Hepatocyte (in vitro differentiated cells): ENCODE measurements around the gene DNMT1. TPM values are rescaled to one million over a fixed set of nuclear protein-coding genes. Genes with fewer than 3 reads are reported as not detected.

Experiments used
- DNase-seq: peaks from one replicate; pipeline ENCODE4 v3.0.0-alpha.2; 2016; ENCODE audit warnings: low spot score
- H2AFZ ChIP-seq: fragments of 200-600 bp; sonication (generic); 2 replicates; pipeline ENCODE4 v1.6.0; 2016; ENCODE audit warnings: antibody characterized with exemption, mild to moderate bottlenecking
- H3K27ac ChIP-seq: fragments of 200-600 bp; sonication (generic); 2 replicates; pipeline ENCODE4 v1.5.1; 2016; ENCODE audit warnings: mild to moderate bottlenecking
- H3K27me3 ChIP-seq: fragments of 200-600 bp; sonication (generic); 2 replicates; pipeline ENCODE4 v1.6.1; 2016
- H3K36me3 ChIP-seq: fragments of 200-600 bp; sonication (generic); replicated peaks from 2 replicates; pipeline ENCODE4 v1.5.1; 2016; ENCODE audit warnings: low read depth; ENCODE audit not compliant: insufficient read depth
- H3K4me1 ChIP-seq: fragments of 200-600 bp; sonication (generic); 2 replicates; pipeline ENCODE4 v1.5.1; 2016; ENCODE audit warnings: mild to moderate bottlenecking, moderate library complexity; ENCODE audit not compliant: insufficient read depth
- H3K4me2 ChIP-seq: fragments of 200-600 bp; sonication (generic); 2 replicates; pipeline ENCODE4 v1.6.0; 2016
- H3K4me3 ChIP-seq: fragments of 200-600 bp; sonication (generic); 2 replicates; pipeline ENCODE4 v1.5.1; 2016; ENCODE audit warnings: mild to moderate bottlenecking
- H3K79me2 ChIP-seq: fragments of 200-600 bp; sonication (generic); 2 replicates; pipeline ENCODE4 v1.6.0; 2017; ENCODE audit warnings: mild to moderate bottlenecking
- H3K9me2 ChIP-seq: fragments of 200-600 bp; sonication (generic); replicated peaks from 2 replicates; pipeline ENCODE4 v1.6.0; 2017; ENCODE audit warnings: mild to moderate bottlenecking; ENCODE audit not compliant: insufficient read depth
- H3K9me3 ChIP-seq: fragments of 200-600 bp; sonication (generic); 2 replicates; pipeline ENCODE4 v1.5.1; 2016; ENCODE audit warnings: low read depth, mild to moderate bottlenecking
- H4K20me1 ChIP-seq: fragments of 200-600 bp; sonication (generic); 2 replicates; pipeline ENCODE4 v1.6.0; 2016; ENCODE audit warnings: mild to moderate bottlenecking; ENCODE audit not compliant: insufficient read depth, poor library complexity, severe bottlenecking
- EZH2 ChIP-seq: fragments of 200-600 bp; sonication (generic); IDR thresholded peaks from 2 replicates; pipeline ENCODE4 v1.6.1; 2016; ENCODE audit warnings: antibody characterized with exemption, mild to moderate bottlenecking, borderline replicate concordance
- EZH2phosphoT487 ChIP-seq: fragments of 200-600 bp; sonication (generic); IDR thresholded peaks from one replicate; pipeline ENCODE4 v1.6.1; 2018; ENCODE audit warnings: antibody characterized with exemption, mild to moderate bottlenecking, low read depth, moderate library complexity; ENCODE audit not compliant: unreplicated experiment, severe bottlenecking
- WGBS: methylation state at CpG from one replicate; pipeline ENCODE4 v1.1.6; 2016; ENCODE audit warnings: low lambda C conversion rate; ENCODE audit errors: missing lambda C conversion rate; 5-methylcytosine and 5-hydroxymethylcytosine counted together
- polyA plus RNA-seq: library from polyadenylated mRNA; unstranded; fragments of >200 nt; fragmentation: Nextera tagmentation; extraction: Ambion mirVana; gene quantifications from 2 replicates; pipeline ENCODE4 v1.2.1, GENCODE V29; 2016
- total RNA-seq: library from RNA; depleted of rRNA; stranded (reverse); fragments of >200 nt; gene quantifications from 2 replicates; pipeline ENCODE4 v1.2.3, GENCODE V29; 2014
- TF ChIP-seq, protein P1 (sequence below): fragments of 200-600 bp; sonication (generic); IDR thresholded peaks from 2 replicates; pipeline ENCODE4 v1.5.1; 2016; ENCODE audit warnings: antibody characterized with exemption, mild to moderate bottlenecking; ENCODE audit not compliant: poor library complexity

The DNMT1 gene
- total and polyA plus RNA-seq, 2 experiments from 2014 or later: 55.2 to 63.5 TPM

DNA sequence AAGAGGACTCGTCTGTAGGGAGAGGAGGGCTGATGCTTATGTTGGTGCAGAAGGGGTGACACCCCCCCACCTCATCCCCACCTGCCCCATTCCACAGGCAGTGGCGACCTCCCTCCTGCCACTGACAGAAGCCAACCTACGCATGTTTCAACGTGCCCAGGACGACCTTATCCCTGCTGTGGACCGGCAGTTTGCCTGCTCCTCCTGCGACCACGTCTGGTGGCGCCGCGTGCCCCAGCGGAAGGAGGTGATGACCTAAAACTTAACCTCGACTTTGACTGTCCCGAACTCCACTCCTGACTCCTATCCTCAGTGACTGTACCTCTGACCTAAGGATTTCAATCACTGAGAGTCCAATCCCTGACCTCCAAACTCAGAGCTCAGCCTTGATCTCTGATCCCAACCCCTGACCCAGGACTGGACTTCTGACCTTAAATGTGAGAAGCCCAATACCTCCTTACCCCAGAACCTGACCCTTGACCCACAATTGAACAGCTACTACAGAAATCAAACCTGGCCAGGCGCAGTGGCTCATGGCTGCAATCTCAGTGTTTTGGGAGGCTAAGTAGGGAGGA is 104.9 kb downstream of the DNMT1 start:
- no peaks in the 10 kb centered on the region for H3K27me3 ChIP-seq
- H3K9me3 ChIP-seq: no peaks in the 10 kb centered on the region
- H3K4me2 ChIP-seq: no peak overlapping the region
- H3K36me3 ChIP-seq: no peaks in the 10 kb centered on the region
- 82% methylated on average over 15 of the region's 15 CpGs for WGBS
- H2AFZ ChIP-seq: no peak overlapping the region
- no peaks in the 10 kb centered on the region for H3K4me1 ChIP-seq
- H3K4me3 ChIP-seq: no peak overlapping the region
- TF ChIP-seq, protein P1, sequence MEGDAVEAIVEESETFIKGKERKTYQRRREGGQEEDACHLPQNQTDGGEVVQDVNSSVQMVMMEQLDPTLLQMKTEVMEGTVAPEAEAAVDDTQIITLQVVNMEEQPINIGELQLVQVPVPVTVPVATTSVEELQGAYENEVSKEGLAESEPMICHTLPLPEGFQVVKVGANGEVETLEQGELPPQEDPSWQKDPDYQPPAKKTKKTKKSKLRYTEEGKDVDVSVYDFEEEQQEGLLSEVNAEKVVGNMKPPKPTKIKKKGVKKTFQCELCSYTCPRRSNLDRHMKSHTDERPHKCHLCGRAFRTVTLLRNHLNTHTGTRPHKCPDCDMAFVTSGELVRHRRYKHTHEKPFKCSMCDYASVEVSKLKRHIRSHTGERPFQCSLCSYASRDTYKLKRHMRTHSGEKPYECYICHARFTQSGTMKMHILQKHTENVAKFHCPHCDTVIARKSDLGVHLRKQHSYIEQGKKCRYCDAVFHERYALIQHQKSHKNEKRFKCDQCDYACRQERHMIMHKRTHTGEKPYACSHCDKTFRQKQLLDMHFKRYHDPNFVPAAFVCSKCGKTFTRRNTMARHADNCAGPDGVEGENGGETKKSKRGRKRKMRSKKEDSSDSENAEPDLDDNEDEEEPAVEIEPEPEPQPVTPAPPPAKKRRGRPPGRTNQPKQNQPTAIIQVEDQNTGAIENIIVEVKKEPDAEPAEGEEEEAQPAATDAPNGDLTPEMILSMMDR: no peak
- no peak for TF ChIP-seq EZH2
- TF ChIP-seq EZH2phosphoT487: no peak
- DNase-seq: no peak
- H3K9me2 ChIP-seq: no peaks in the 10 kb centered on the region
- H3K27ac ChIP-seq: no peak overlapping the region
- peaks cover 3% of the 10 kb centered on the region for H3K79me2 ChIP-seq
- H4K20me1 ChIP-seq: no peaks in the 10 kb centered on the region

DNA sequence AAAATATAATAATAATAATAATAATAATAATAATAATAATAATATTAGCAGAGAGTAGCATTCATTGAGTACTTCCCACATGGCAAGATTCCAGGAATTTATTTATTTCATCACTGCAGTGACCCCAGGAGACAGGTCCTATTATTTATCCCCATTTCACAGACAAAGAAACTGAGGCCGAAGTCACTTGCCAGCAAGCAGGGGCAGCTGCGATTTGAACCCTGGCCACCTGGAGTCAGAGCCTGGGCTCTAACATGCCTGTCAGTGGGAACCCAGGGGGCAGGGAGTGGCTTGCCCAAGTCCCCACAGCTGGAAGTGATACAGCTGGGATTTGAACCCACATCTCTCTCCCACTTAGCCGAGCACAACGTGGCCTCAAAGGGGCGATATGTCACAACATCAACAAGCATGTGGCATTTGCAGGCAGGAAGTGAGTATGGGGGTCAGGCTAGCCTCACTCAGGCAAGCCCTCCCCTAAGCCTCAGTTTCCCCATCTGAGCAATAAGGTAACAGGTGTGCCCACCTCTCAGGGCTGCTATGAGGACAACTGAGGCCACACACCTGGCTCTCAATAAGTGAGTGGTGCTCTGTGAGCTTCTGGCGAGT is 105.7 kb downstream of the DNMT1 start:
- no peaks in the 10 kb centered on the region for H3K4me1 ChIP-seq
- TF ChIP-seq, protein P1: no peak
- TF ChIP-seq EZH2phosphoT487: no peak
- no peak for TF ChIP-seq EZH2
- no peaks in the 10 kb centered on the region for H4K20me1 ChIP-seq
- H3K27me3 ChIP-seq: no peaks in the 10 kb centered on the region
- no peaks in the 10 kb centered on the region for H3K9me3 ChIP-seq
- no peak overlapping the region for H3K4me2 ChIP-seq
- H2AFZ ChIP-seq: no peak overlapping the region
- no peak overlapping the region for H3K27ac ChIP-seq
- H3K36me3 ChIP-seq: no peaks in the 10 kb centered on the region
- H3K9me2 ChIP-seq: no peaks in the 10 kb centered on the region
- peaks cover 3% of the 10 kb centered on the region for H3K79me2 ChIP-seq
- 98% methylated on average over 6 of the region's 6 CpGs for WGBS
- no peak overlapping the region for H3K4me3 ChIP-seq
- DNase-seq: no peak

DNA sequence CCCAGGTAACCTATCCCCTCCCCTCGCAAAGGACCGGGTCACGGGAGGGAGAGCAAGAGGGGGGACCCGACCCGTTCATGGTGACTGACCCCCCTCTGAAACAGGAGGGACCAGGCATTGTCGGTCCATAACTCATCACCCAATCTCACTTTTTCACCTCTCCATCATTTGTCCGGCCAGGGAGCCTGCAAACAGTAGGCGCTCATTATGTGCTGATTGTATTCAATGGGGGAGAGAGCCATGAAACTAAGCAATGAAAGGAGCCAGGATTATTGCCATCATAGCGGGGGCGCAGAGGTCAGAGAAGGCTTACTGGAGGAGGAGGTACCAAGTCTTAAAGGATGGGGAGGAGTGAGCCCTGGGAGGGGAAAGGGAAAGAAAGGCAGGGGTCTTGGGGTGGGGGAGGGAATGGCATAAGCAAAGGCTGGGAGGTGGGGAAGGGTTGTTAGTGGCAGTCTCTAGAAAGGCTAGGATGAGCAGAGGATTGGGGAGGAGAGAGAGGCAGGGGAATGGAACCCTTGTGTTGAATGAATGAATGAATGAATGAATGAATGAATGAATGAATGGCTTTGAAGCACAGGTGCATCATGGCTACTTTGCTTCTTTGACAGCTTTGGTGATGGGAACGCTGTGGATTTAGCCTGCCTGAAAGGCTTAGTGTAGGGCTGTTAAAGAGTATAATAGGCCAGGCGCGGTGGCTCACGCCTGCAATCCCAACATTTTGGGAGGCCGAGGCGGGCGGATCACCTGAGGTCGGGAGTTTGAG is 107.3 kb downstream of the DNMT1 start:
- Histone ChIP-seq H3K36me3 (no peaks in the 10 kb centered on the region), H3K9me2 (no peaks in the 10 kb centered on the region), H3K27ac (no peak overlapping the region), H3K4me2 (peak overlapping the region; percentile 99), H4K20me1 (no peaks in the 10 kb centered on the region), H3K9me3 (no peaks in the 10 kb centered on the region), H3K4me3 (no peak overlapping the region), H3K4me1 (no peaks in the 10 kb centered on the region), H3K79me2 (peaks cover 3% of the 10 kb centered on the region), H3K27me3 (no peaks in the 10 kb centered on the region), H2AFZ (no peak overlapping the region)
- DNase-seq: no peak
- 87% methylated on average over 18 of the region's 18 CpGs for WGBS
- TF ChIP-seq, protein P1: no peak
- TF ChIP-seq EZH2phosphoT487 (no peak), EZH2 (no peak)
